Measurements from ENCODE around the gene TCEA3. TPM values are rescaled to one million over a fixed set of nuclear protein-coding genes. Genes with fewer than 3 reads are reported as not detected.

TCEA3 gene
- total RNA-seq, 2 donors from 2014 or later = 110 to 140 TPM

GRCh38 chr1:23449958-23450357, 25.4 kb upstream of the TCEA3 start:
- no peak for ATAC-seq
- DNase-seq = peak; percentile 24 to 53 (median 38)

GRCh38 chr1:23449306-23449705, 24.8 kb upstream of the TCEA3 start:
- ATAC-seq (no peak), DNase-seq (no peak)
- H3K4me3 ChIP-seq = no peak overlapping the region
- no peaks in the 10 kb centered on the region for H3K9me3 ChIP-seq
- no peaks in the 10 kb centered on the region for H3K36me3 ChIP-seq (replicated peaks in 1 of 2; ENCODE audit: insufficient read depth in 1 of 2, low read depth in 2 of 2)
- H3K27me3 ChIP-seq = no peaks in the 10 kb centered on the region
- TF ChIP-seq CTCF (IDR thresholded peaks at IDR 0.05) (no peak), POLR2A (IDR thresholded peaks at IDR 0.05) (no peak)
- peaks cover 22% of the 10 kb centered on the region for H3K4me1 ChIP-seq
- no peak overlapping the region for H3K27ac ChIP-seq
- WGBS, 2 donors = 83 to 85% methylated on average over 3 to 6 of the region's 6 CpGs
- intact Hi-C loops (cut with DNase I) = no loop called here

More at GRCh38 chr1:23449958-23450357, 25.4 kb upstream of the TCEA3 start:
- Histone ChIP-seq H3K27me3 (no peaks in the 10 kb centered on the region), H3K36me3 (replicated peaks in 1 of 2; ENCODE audit: insufficient read depth in 1 of 2, low read depth in 2 of 2) (no peaks in the 10 kb centered on the region), H3K4me3 (no peak overlapping the region), H3K27ac (no peak overlapping the region), H3K4me1 (peaks cover 22% of the 10 kb centered on the region), H3K9me3 (no peaks in the 10 kb centered on the region)
- intact Hi-C loops (cut with DNase I) = no loop called here
- 76 to 94% methylated on average over 4 of the region's 4 CpGs for WGBS, 2 donors
- TF ChIP-seq POLR2A (IDR thresholded peaks at IDR 0.05) (no peak), CTCF (IDR thresholded peaks at IDR 0.05) (no peak)

GRCh38 chr1:23448846-23449245, 24.3 kb upstream of the TCEA3 start:
- DNase-seq = no peak
- no peak overlapping the region for H3K4me3 ChIP-seq
- H3K4me1 ChIP-seq = peaks cover 22% of the 10 kb centered on the region
- no peak for ATAC-seq
- no peaks in the 10 kb centered on the region for H3K27me3 ChIP-seq
- WGBS, 2 donors = 48 to 77% methylated on average over 1 of the region's 1 CpG
- no peaks in the 10 kb centered on the region for H3K36me3 ChIP-seq (replicated peaks in 1 of 2; ENCODE audit: insufficient read depth in 1 of 2, low read depth in 2 of 2)
- TF ChIP-seq CTCF (IDR thresholded peaks at IDR 0.05) = no peak
- no peak for TF ChIP-seq POLR2A (IDR thresholded peaks at IDR 0.05)
- no peak overlapping the region for H3K27ac ChIP-seq
- intact Hi-C loops (cut with DNase I) = no loop called here
- H3K9me3 ChIP-seq = no peaks in the 10 kb centered on the region

GRCh38 chr1:23446661-23447310, 22.2 kb upstream of the TCEA3 start:
- DNase-seq (no peak), ATAC-seq (no peak)
- H3K4me1 ChIP-seq = peaks cover 8% of the 10 kb centered on the region
- intact Hi-C loops (cut with DNase I) = no loop called here
- WGBS, 2 donors = 82 to 85% methylated on average over 6 to 8 of the region's 8 CpGs
- H3K27me3 ChIP-seq = no peaks in the 10 kb centered on the region
- H3K27ac ChIP-seq = no peak overlapping the region
- H3K9me3 ChIP-seq = no peaks in the 10 kb centered on the region
- TF ChIP-seq POLR2A (IDR thresholded peaks at IDR 0.05) (no peak), CTCF (IDR thresholded peaks at IDR 0.05) (no peak)
- no peaks in the 10 kb centered on the region for H3K36me3 ChIP-seq (replicated peaks in 1 of 2; ENCODE audit: insufficient read depth in 1 of 2, low read depth in 2 of 2)
- no peak overlapping the region for H3K4me3 ChIP-seq

Measured in body of pancreas (tissue), 4 donors.